GM12878 (cell line): ENCODE data around the gene DISC1. TPM values are rescaled to one million over a fixed set of nuclear protein-coding genes. Genes with fewer than 3 reads are reported as not detected.

Experiments
- ATAC-seq: fragments of 200-7000 bp; cut with Tn5 transposase; 3 replicates; pipeline ENCODE4 v1.9.1; 2020; ENCODE audit warnings: mild to moderate bottlenecking, moderate library complexity
- BruUV-seq: library from RNA; stranded (reverse); fragments of 400-500 nt; replicated peaks from 2 replicates; lab custom pipeline; 2021; lab: Mats Ljungman, UMichigan
- CTCF ChIA-PET: fragments of 300-600 bp; sonication (Branson Sonifier 250); formaldehyde crosslinking; extraction: SDS; loops from one replicate; lab custom pipeline; 2021; ENCODE audit warnings: inconsistent platforms; lab: Yijun Ruan, JAX
- POLR2A ChIA-PET: fragments of 350-600 bp; formaldehyde crosslinking; extraction: SDS; loops from one replicate; lab custom pipeline; 2021; ENCODE audit warnings: inconsistent platforms; lab: Charles Lee
- RAD21 ChIA-PET: fragments of 300-600 bp; sonication (Branson Sonifier 250); formaldehyde crosslinking; loops from one replicate; lab custom pipeline; 2023; ENCODE audit warnings: antibody characterized with exemption; ENCODE audit not compliant: unreplicated experiment; lab: Charles Lee
- SMC1A ChIA-PET: fragments of 300-600 bp; sonication (Branson Sonifier 250); formaldehyde crosslinking; loops from one replicate; lab custom pipeline; 2023; ENCODE audit not compliant: unreplicated experiment, uncharacterized antibody; lab: Charles Lee
- DNase-seq: peaks from one replicate; pipeline ENCODE4 v3.0.0-alpha.2; 2011; ENCODE audit warnings: low read depth, low spot score
- FAIRE-seq: peaks from 3 replicates; lab custom pipeline; 2011; peaks lifted over from hg19 to GRCh38; lab: Jason Lieb, UNC
- H2AFZ ChIP-seq: 2 replicates; pipeline ENCODE4 v1.6.0; 2011; ENCODE audit warnings: low read depth, low read length, control low read depth; ENCODE audit not compliant: control insufficient read depth
- H3K27ac ChIP-seq: 2 replicates; pipeline ENCODE4 v1.5.1; 2011; ENCODE audit warnings: control low read depth; ENCODE audit not compliant: control insufficient read depth, insufficient read depth
- H3K27me3 ChIP-seq, 2 experiments: replicated peaks in 1 of 2; 2 replicates each; pipeline versions ENCODE4 v1.6.0 to v1.6.1; 2011; ENCODE audit warnings: low read length in 1 of 2; ENCODE audit not compliant: control insufficient read depth in 2 of 2, insufficient read depth in 2 of 2
- H3K36me3 ChIP-seq, 2 experiments: 2 replicates each; pipeline ENCODE4 v1.5.1; 2011; ENCODE audit warnings: low read length in 1 of 2; ENCODE audit not compliant: control insufficient read depth in 2 of 2, insufficient read depth in 2 of 2
- H3K4me1 ChIP-seq: 2 replicates; pipeline ENCODE4 v1.6.1; 2011; ENCODE audit warnings: mild to moderate bottlenecking, low read length, moderate library complexity, mixed read lengths; ENCODE audit not compliant: control insufficient read depth, insufficient read depth
- H3K4me2 ChIP-seq: 2 replicates; pipeline ENCODE4 v1.6.0; 2011; ENCODE audit warnings: control low read depth; ENCODE audit not compliant: control insufficient read depth, insufficient read depth
- H3K4me3 ChIP-seq: fragments of 200-600 bp; sonication (generic); 2 replicates; pipeline ENCODE4 v1.5.1; 2016
- H3K79me2 ChIP-seq: 2 replicates; pipeline ENCODE4 v1.6.0; 2011; ENCODE audit warnings: low read length; ENCODE audit not compliant: control insufficient read depth, insufficient read depth
- H3K9ac ChIP-seq: 2 replicates; pipeline ENCODE4 v1.8.0; 2011; ENCODE audit warnings: low read length, control low read depth, mixed read lengths; ENCODE audit not compliant: control insufficient read depth, insufficient read depth
- H3K9me3 ChIP-seq: replicated peaks from 3 replicates; pipeline ENCODE4 v1.5.1; 2011; ENCODE audit warnings: mild to moderate bottlenecking, low read length; ENCODE audit not compliant: control insufficient read depth, insufficient read depth
- H4K20me1 ChIP-seq: 2 replicates; pipeline ENCODE4 v1.6.0; 2011; ENCODE audit not compliant: control insufficient read depth, insufficient read depth
- ATF2 ChIP-seq: IDR thresholded peaks from 2 replicates; pipeline ENCODE4 v1.6.1; 2012; ENCODE audit warnings: low read length, inconsistent platforms
- ATF3 ChIP-seq: IDR thresholded peaks from 2 replicates; pipeline ENCODE4 v1.6.1; 2011; ENCODE audit warnings: low read depth, mild to moderate bottlenecking, low read length, moderate library complexity, borderline replicate concordance; ENCODE audit errors: extremely low read depth
- CBX3 ChIP-seq: fragments of 200-600 bp; sonication (generic); IDR thresholded peaks from 2 replicates; pipeline ENCODE4 v1.6.1; 2016; ENCODE audit warnings: low read depth, borderline replicate concordance
- GABPA ChIP-seq: IDR thresholded peaks from 2 replicates; pipeline ENCODE4 v1.6.1; 2014; ENCODE audit warnings: antibody characterized with exemption, low read depth, mild to moderate bottlenecking, inconsistent platforms
- IKZF2 ChIP-seq, 2 experiments: fragments of 450-650 bp; IDR thresholded peaks; 2 replicates each; pipeline ENCODE4 v1.6.1; 2017; ENCODE audit warnings: mild to moderate bottlenecking in 2 of 2, moderate library complexity in 2 of 2
- IRF4 ChIP-seq: IDR thresholded peaks from 2 replicates; pipeline ENCODE4 v1.6.1; 2011; ENCODE audit warnings: low read depth, low read length
- JUNB ChIP-seq: IDR thresholded peaks from 2 replicates; pipeline ENCODE4 v1.6.1; 2016; ENCODE audit warnings: antibody characterized with exemption, mild to moderate bottlenecking
- KDM1A ChIP-seq: fragments of 200-600 bp; sonication (generic); IDR thresholded peaks from 2 replicates; pipeline ENCODE4 v1.6.1; 2016; ENCODE audit warnings: borderline replicate concordance
- KLF5 ChIP-seq: fragments of 450-650 bp; IDR thresholded peaks from 2 replicates; pipeline ENCODE4 v1.6.1; 2014; ENCODE audit warnings: mild to moderate bottlenecking; ENCODE audit not compliant: partially characterized antibody
- PML ChIP-seq: IDR thresholded peaks from 2 replicates; pipeline ENCODE4 v1.6.1; 2012; ENCODE audit warnings: low read length, inconsistent platforms
- RFX5 ChIP-seq: IDR thresholded peaks from 2 replicates; pipeline ENCODE4 v1.6.1; 2011; ENCODE audit warnings: low read depth, low read length, improper control_type of control experiment
- SIX5 ChIP-seq: IDR thresholded peaks from 2 replicates; pipeline ENCODE4 v1.6.1; 2011; ENCODE audit warnings: mild to moderate bottlenecking, low read depth, low read length, moderate library complexity; ENCODE audit not compliant: severe bottlenecking
- SMC3 ChIP-seq: IDR thresholded peaks from 2 replicates; pipeline ENCODE4 v1.6.1; 2011; ENCODE audit warnings: low read length, improper control_type of control experiment, borderline replicate concordance
- TCF3 ChIP-seq: IDR thresholded peaks from 2 replicates; pipeline ENCODE4 v1.6.1; 2012; ENCODE audit warnings: low read depth, mild to moderate bottlenecking, low read length, borderline replicate concordance; ENCODE audit not compliant: insufficient read depth
- WGBS: methylation state at CpG from one replicate; pipeline ENCODE4 v1.1.6; 2016; ENCODE audit warnings: low lambda C conversion rate; ENCODE audit not compliant: insufficient replicate concordance, insufficient coverage; ENCODE audit errors: missing lambda C conversion rate; 5-methylcytosine and 5-hydroxymethylcytosine counted together
- in situ Hi-C: fragments of 300-500 bp; cut with MboI; formaldehyde crosslinking; loops from 9 replicates; pipeline ENCODE4 v1.14.3; 2018; ENCODE audit warnings: mixed read lengths
- intact Hi-C: fragments of 100-400 bp; cut with micrococcal nuclease; formaldehyde crosslinking; loops from one replicate; pipeline ENCODE4 v1.14.2; 2022; ENCODE audit not compliant: unreplicated experiment
- polyA plus RNA-seq, 11 experiments: library from polyadenylated mRNA; depleted of rRNA in 4 of 11; unstranded in 6 of 11; stranded (reverse) in 5 of 11; fragments of >200 nt; fragmentation: Nextera tagmentation in 4 of 11; fragmentation: Illumina TruSeq in 1 of 11; extraction: Ambion mirVana in 4 of 11; extraction: Trizol in 1 of 11; gene quantifications; 1 replicate in 1 of 11; 2 replicates in 10 of 11; pipeline versions ENCODE4 v1.2.1 to v1.2.3, GENCODE V29; 2011 to 2016; ENCODE audit warnings: inconsistent platforms in 2 of 11, missing spikeins in 2 of 11, low read depth in 1 of 11
- total RNA-seq, 4 experiments: library from RNA; depleted of rRNA in 3 of 4; stranded (reverse); fragments of >200 nt in 3 of 4; fragmentation: Illumina TruSeq in 1 of 4; extraction: Trizol in 1 of 4; gene quantifications; 2 replicates each; pipeline versions ENCODE4 v1.2.1 to v1.2.3, GENCODE V29; 2013 to 2021

DISC1 gene
- total and polyA plus RNA-seq, 10 of the 15 experiments (the other 5 are each of a cell fraction or from before 2014, with no cell fraction given), result 0.05 to 0.72 (median 0.19) TPM; not detected in 1

DNA sequence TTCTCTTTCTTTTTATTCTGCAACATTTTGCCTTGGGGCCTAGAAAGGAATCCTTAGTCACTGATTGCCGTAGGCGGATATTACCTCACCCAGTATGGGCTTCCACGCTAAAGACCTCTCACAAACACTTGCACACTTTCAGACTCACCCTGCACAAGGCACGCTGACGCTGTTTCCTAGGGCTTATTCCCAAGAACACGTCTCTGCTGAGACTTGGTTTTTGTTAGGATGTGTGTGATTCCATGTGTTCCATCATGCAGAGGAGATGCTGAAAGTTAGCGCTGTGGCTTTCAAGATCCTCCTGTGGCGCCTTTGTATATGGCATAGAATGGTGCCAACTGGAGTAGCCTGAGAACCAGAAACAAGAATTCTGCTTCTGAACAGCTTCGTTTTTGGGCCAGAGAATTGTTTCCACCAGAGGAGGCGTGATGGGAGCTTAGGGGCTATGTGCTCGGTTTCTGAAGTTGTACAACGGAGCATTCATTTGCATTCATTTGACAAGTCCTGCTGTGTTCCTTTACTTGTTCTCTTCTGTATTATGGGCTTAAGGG, 297.0 kb downstream of the DISC1 start:
- ChIA-PET CTCF (no interaction called here), SMC1A (no interaction called here), RAD21 (no interaction called here), POLR2A (no interaction called here)
- H3K4me2 ChIP-seq, result no peak overlapping the region
- BruUV-seq, result no TSS peak
- no peaks in the 10 kb centered on the region for H3K9me3 ChIP-seq
- peaks cover 0 to 3% of the 10 kb centered on the region in 2 experiments; a peak in 1 of 4 replicates for H3K27me3 ChIP-seq
- DNase-seq (no peak), FAIRE-seq (no peak), ATAC-seq (no peak)
- WGBS, result 53% methylated on average over 12 of the region's 12 CpGs
- TF ChIP-seq SMC3 (no peak), RFX5 (no peak), CBX3 (no peak), PML (no peak), SIX5 (no peak)
- intact Hi-C loops, result no loop called here
- in situ Hi-C loops, result no loop called here
- H2AFZ ChIP-seq, result no peak overlapping the region
- no peaks in the 10 kb centered on the region for H3K79me2 ChIP-seq
- H3K36me3 ChIP-seq, result no peaks in the 10 kb centered on the region
- no peaks in the 10 kb centered on the region; the same call in 1 of the 2 replicates for H4K20me1 ChIP-seq
- no peak overlapping the region for H3K9ac ChIP-seq
- H3K27ac ChIP-seq, result no peak overlapping the region
- H3K4me3 ChIP-seq, result no peak overlapping the region
- peaks cover 1% of the 10 kb centered on the region; the same call in 1 of the 2 replicates for H3K4me1 ChIP-seq

DNA sequence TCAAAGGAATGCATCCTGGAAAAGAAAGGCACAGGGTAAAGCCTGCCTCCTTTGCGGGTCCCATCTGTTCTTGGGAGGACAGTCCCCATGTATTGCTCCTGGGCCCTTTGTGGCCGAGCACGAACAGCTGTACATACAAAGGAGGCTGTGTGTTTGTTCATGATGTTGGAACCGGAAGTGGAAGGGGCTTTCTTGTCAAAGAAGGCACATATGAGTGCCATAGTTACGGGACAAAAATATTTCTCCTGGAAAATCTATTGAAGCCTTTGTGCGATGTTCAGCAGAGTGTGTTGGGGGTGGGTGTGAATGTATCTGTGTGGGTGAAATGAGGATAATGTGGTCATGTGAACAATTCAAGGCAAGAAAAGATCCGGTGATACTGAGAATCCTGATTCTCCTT, 297.6 kb downstream of the DISC1 start:
- H2AFZ ChIP-seq, result no peak overlapping the region
- RAD21 ChIA-PET, result no interaction called here
- no TSS peak for BruUV-seq
- H3K27ac ChIP-seq, result no peak overlapping the region
- H3K4me1 ChIP-seq, result no peaks in the 10 kb centered on the region
- FAIRE-seq, result no peak
- POLR2A ChIA-PET, result no interaction called here
- H3K4me2 ChIP-seq, result no peak overlapping the region
- in situ Hi-C loops, result no loop called here
- peaks cover 0 to 3% of the 10 kb centered on the region in 2 experiments; a peak in 1 of 4 replicates for H3K27me3 ChIP-seq
- intact Hi-C loops, result no loop called here
- H3K36me3 ChIP-seq, result no peaks in the 10 kb centered on the region
- 42% methylated on average over 7 of the region's 7 CpGs for WGBS
- SMC1A ChIA-PET, result no interaction called here
- H3K4me3 ChIP-seq, result no peak overlapping the region
- no peaks in the 10 kb centered on the region; the same call in 1 of the 2 replicates for H4K20me1 ChIP-seq
- no peak for ATAC-seq
- CTCF ChIA-PET, result interaction anchor here (0.6 kb wide), 1 partner anchor 46 kb away, joined by 3 read pairs; no protein-coding TSS in a partner anchor
- no peak for DNase-seq
- H3K9ac ChIP-seq, result no peak overlapping the region
- no peaks in the 10 kb centered on the region for H3K79me2 ChIP-seq
- H3K9me3 ChIP-seq, result no peaks in the 10 kb centered on the region
- no peak for TF ChIP-seq ATF3
- no peak for TF ChIP-seq TCF3
- no peak for TF ChIP-seq KLF5
- TF ChIP-seq GABPA, result no peak
- no peak for TF ChIP-seq KDM1A
- no peak for TF ChIP-seq ATF2
- TF ChIP-seq IKZF2 (IDR thresholded peaks at IDR 0.05), result no peak
- no peak for TF ChIP-seq IRF4
- TF ChIP-seq JUNB, result no peak
